Left lobe of liver (tissue), 2 donors: ENCODE results near the gene IL33. TPM values are rescaled to one million over a fixed set of nuclear protein-coding genes. Genes with fewer than 3 reads are reported as not detected.

Experiments used
- ATAC-seq: fragments of 200-7000 bp; cut with Tn5 transposase; one replicate; pipeline ENCODE4 v1.9.1; 2020; ENCODE audit warnings: mild to moderate bottlenecking, moderate library complexity
- DNase-seq: peaks from one replicate; pipeline ENCODE4 v3.0.0-alpha.2; 2020; ENCODE audit warnings: low spot score
- total RNA-seq: library from RNA; stranded (reverse); gene quantifications from one replicate; pipeline ENCODE4 v1.2.1, GENCODE V29; 2021
- donor health status: DM: no; HTN: no; CAD: no; lungs with moderate emphysema.
- donor health status: DM: no; HTN: yes; CAD: no.

IL33 gene
- total RNA-seq, 1 donor from 2014 or later, result 9.3 TPM

DNA sequence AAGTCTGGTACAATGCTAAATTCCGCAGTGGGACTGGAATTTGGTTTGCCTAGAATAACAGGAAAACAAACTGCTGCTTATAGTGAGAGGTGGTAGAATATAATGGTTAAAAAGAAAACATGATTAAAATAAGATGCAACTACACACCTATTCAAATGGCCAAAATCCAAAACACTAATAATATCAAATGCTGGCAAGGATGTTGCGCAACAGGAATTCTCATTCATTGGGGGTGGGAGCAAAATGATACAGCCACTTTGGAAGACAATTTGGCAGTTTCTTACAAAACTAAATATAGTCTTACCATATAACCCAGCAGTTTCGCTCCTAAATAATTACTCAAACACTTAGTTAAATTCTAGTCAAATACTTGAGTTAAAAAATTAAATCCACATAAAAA lies 61.8 kb downstream of the IL33 start:
- no peak for DNase-seq
- no peak for ATAC-seq

DNA sequence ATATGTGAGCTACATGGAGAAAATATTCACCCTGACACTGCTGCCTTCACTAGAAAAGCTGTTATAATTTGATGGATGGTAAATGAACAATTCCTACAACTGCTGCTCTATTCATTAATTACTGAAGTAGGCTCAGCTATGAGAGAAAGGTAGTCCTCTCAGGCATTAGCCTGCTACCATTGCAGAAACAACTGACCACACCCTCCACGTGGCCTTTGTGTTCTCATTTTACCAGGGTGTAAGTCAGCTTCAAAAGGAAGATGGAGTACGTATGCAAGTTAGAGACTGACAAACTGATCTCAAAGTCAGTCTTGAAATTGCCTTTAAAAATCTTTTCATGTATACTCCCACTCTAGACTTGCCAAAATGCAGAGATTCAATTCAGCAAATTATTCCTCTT lies 86.3 kb downstream of the IL33 start:
- no peak for ATAC-seq
- DNase-seq, result no peak

DNA sequence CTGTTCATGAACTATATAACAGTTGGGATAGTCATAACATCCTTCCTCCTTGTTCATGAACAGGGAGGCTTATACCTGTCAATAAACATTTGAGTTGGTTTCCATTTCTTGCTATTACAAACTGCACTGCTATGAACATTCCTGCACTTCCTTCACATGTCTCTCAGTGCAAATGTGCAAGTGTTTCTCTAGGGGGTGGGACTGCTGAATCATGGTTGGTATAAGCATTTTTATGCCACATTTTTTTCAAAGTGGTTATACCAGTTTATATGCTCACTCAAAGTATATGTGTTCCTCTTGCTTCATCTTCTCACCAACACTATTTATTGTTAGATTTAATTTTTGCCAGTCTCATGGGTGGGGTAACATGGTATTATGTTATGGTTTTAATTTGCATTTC lies 86.8 kb downstream of the IL33 start:
- no peak for DNase-seq
- no peak for ATAC-seq

DNA sequence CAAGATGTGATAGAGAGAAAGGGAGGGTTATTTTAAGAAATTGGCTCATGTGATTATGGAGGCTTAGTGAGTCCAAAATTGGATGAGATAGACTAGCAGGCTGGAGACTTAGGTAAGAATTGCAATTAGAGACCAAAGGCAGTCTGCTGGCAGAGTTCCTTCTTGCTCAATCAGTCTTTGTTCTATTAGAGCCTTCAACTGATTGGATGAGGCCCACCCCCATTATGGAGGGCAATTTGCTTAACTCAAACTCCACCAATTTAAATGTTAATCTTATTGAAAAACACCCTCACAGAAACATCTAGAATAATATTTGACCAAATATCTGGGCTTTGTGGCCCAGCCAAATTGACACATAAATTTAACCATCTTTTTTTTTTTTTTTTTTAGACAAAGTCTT lies 88.6 kb downstream of the IL33 start:
- DNase-seq, result no peak
- ATAC-seq, result no peak

DNA sequence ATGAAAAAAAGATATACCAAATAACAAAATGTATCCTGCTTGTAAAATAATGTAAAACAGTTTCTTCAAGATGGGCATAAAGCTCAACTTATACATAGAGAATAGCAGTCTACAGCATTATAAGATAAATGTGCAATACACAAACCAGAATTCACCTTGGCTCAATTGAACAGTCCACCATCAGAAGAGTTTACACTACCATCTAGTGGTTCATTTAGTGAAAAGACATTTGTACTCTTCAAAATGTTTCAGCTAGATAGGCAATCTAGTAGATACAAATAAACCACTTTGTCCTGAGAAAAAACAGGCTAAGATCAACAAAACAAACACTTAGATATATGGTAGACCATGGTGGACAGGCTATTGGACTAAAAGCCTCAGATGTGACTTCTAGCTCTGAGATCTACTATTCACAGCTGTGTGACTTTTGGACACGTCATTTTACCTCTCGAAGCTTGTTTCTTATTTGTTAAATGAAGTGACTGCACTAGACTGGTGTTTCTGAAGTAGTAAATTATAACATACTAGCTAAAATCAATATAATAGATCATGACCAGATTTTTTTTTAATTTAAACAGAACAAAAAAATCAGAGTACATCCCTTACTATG lies 90.5 kb downstream of the IL33 start:
- ATAC-seq, result peak; percentile 94
- DNase-seq, result no peak

Other genes starting within 250 kb of the IL33 start
- gene RANBP6, start 200.2 kb upstream of the IL33 start, total RNA-seq, result 8.0 TPM
- gene TPD52L3, start 112.6 kb downstream of the IL33 start, total RNA-seq, result not detected
- gene UHRF2, start 197.4 kb downstream of the IL33 start, total RNA-seq, result 12.6 TPM